HG02642 (cell line): Measurements from ENCODE around the gene STRADB.
"Not testable (repeated sequence)": the region's sequence is repeated elsewhere in the genome, so short reads cannot be mapped to it uniquely, and the experiment has no call there.

Source experiments
- ATAC-seq: cut with Tn5 transposase; IDR thresholded peaks from one replicate; pipeline ENCODE4 v1.9.1; 2021; ENCODE audit warnings: mild to moderate bottlenecking; ENCODE audit not compliant: unreplicated experiment, poor library complexity

STRADB gene

GRCh38 chr2:201429835-201430234, 21.7 kb upstream of the STRADB start:
- ATAC-seq: not testable (repeated sequence)

GRCh38 chr2:201430322-201430721, 21.2 kb upstream of the STRADB start:
- ATAC-seq: not testable (repeated sequence)

- no peak for ATAC-seq
These were observed 20.7 kb upstream of the STRADB start for GRCh38 chr2:201430839-201431238.

GRCh38 chr2:201432038-201432620, 19.4 kb upstream of the STRADB start:
- ATAC-seq: no peak

- no peak for ATAC-seq
These were observed 18.7 kb upstream of the STRADB start for GRCh38 chr2:201432621-201433393.

- no peak for ATAC-seq
These were observed 18.0 kb upstream of the STRADB start for GRCh38 chr2:201433394-201433995.

- no peak for ATAC-seq
These were observed 15.4 kb upstream of the STRADB start for GRCh38 chr2:201436141-201436540.

GRCh38 chr2:201439336-201439922, 12.1 kb upstream of the STRADB start:
- not testable (repeated sequence) for ATAC-seq

GRCh38 chr2:201440182-201440581, 11.4 kb upstream of the STRADB start:
- no peak for ATAC-seq

- ATAC-seq: no peak
These were observed 10.1 kb upstream of the STRADB start for GRCh38 chr2:201441409-201441808.

GRCh38 chr2:201444746-201445465, 6.6 kb upstream of the STRADB start:
- ATAC-seq: no peak

GRCh38 chr2:201447086-201447485, 4.5 kb upstream of the STRADB start:
- ATAC-seq: no peak

GRCh38 chr2:201448061-201448460, 3.5 kb upstream of the STRADB start:
- ATAC-seq: no peak

GRCh38 chr2:201448701-201449100, 2.8 kb upstream of the STRADB start:
- ATAC-seq: no peak

- ATAC-seq: no peak
These were observed 617 bp upstream of the STRADB start for GRCh38 chr2:201450954-201451291.

- ATAC-seq: no peak
These were observed 750 bp downstream of the STRADB start for GRCh38 chr2:201452058-201452921.

GRCh38 chr2:201452922-201453643, 1.5 kb downstream of the STRADB start:
- no peak for ATAC-seq

GRCh38 chr2:201458381-201458780, 6.8 kb downstream of the STRADB start:
- ATAC-seq: no peak

GRCh38 chr2:201460532-201460931, 9.0 kb downstream of the STRADB start:
- ATAC-seq: no peak
